ENCODE data around the gene SMG7.
A peak's percentile ranks its signal among the peaks of the same experiment; 100 is the strongest.
"Not testable (repeated sequence)": the region's sequence is repeated elsewhere in the genome, so short reads cannot be mapped to it uniquely, and the experiment has no call there.

The SMG7 gene

GRCh38 chr1:183472488-183473216 lies at the start of gene SMG7:
SMG7 (plus strand) TSS chr1:183472499; CDS start chr1:183472621, 122 bp downstream.
- no peak for DNase-seq (ENCODE audit: low spot score)

- no peak for DNase-seq (ENCODE audit: low spot score)
Observed at GRCh38 chr1:183423541-183423940, 48.8 kb upstream of the SMG7 start.

GRCh38 chr1:183424691-183425090 lies 47.6 kb upstream of the SMG7 start:
- DNase-seq (ENCODE audit: low spot score) = no peak

GRCh38 chr1:183427591-183427990 lies 44.7 kb upstream of the SMG7 start:
- DNase-seq (ENCODE audit: low spot score) = not testable (repeated sequence)

GRCh38 chr1:183431840-183432547 lies 40.3 kb upstream of the SMG7 start:
- no peak for DNase-seq (ENCODE audit: low spot score)

- no peak for DNase-seq (ENCODE audit: low spot score)
Observed at GRCh38 chr1:183432548-183432875, 39.8 kb upstream of the SMG7 start.

GRCh38 chr1:183433703-183434102 lies 38.6 kb upstream of the SMG7 start:
- no peak for DNase-seq (ENCODE audit: low spot score)

GRCh38 chr1:183435497-183435896 lies 36.8 kb upstream of the SMG7 start:
- no peak for DNase-seq (ENCODE audit: low spot score)

- DNase-seq (ENCODE audit: low spot score) = no peak
Observed at GRCh38 chr1:183438060-183438459, 34.2 kb upstream of the SMG7 start.

GRCh38 chr1:183443011-183443410 lies 29.3 kb upstream of the SMG7 start:
- no peak for DNase-seq (ENCODE audit: low spot score)

GRCh38 chr1:183443466-183443865 lies 28.8 kb upstream of the SMG7 start:
- no peak for DNase-seq (ENCODE audit: low spot score)

- no peak for DNase-seq (ENCODE audit: low spot score)
Observed at GRCh38 chr1:183444243-183444642, 28.1 kb upstream of the SMG7 start.

- no peak for DNase-seq (ENCODE audit: low spot score)
Observed at GRCh38 chr1:183449223-183449770, 23.0 kb upstream of the SMG7 start.

GRCh38 chr1:183450093-183450492 lies 22.2 kb upstream of the SMG7 start:
- DNase-seq (ENCODE audit: low spot score) = no peak

- no peak for DNase-seq (ENCODE audit: low spot score)
Observed at GRCh38 chr1:183454377-183454776, 17.9 kb upstream of the SMG7 start.

GRCh38 chr1:183456826-183457225 lies 15.5 kb upstream of the SMG7 start:
- DNase-seq (ENCODE audit: low spot score) = no peak

- no peak for DNase-seq (ENCODE audit: low spot score)
Observed at GRCh38 chr1:183457449-183457848, 14.8 kb upstream of the SMG7 start.

- no peak for DNase-seq (ENCODE audit: low spot score)
Observed at GRCh38 chr1:183460596-183460995, 11.7 kb upstream of the SMG7 start.

- DNase-seq (ENCODE audit: low spot score) = no peak
Observed at GRCh38 chr1:183461350-183461749, 10.9 kb upstream of the SMG7 start.

GRCh38 chr1:183463566-183463965 lies 8.7 kb upstream of the SMG7 start:
- no peak for DNase-seq (ENCODE audit: low spot score)

GRCh38 chr1:183466781-183467180 lies 5.5 kb upstream of the SMG7 start:
- no peak for DNase-seq (ENCODE audit: low spot score)

GRCh38 chr1:183467687-183468086 lies 4.6 kb upstream of the SMG7 start:
- no peak for DNase-seq (ENCODE audit: low spot score)

- peak; percentile 77 for DNase-seq (ENCODE audit: low spot score)
Observed at GRCh38 chr1:183470147-183470960, 1.9 kb upstream of the SMG7 start.
